Measurements from ENCODE around the gene NHLRC1.

Gene NHLRC1

DNA sequence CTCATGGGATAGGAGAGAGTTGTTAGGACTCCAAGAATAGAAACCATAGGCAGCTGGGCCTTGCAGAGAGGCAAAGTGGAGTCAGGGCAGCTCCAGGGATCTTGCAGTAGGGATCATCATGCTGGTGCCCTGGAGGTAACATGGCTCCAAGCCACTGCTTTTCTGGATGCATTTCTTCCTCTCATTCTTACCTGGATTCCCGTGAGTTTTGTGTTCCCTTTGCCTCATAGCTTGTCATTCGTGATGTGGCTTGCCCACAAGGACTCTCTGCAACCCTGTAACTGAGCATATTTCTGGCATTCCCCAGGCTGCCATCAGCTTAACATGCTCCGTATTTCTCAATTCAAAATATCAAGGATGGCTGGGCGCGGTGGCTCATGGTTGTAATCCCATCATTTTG lies 5.3 kb downstream of the NHLRC1 start:
- H3K4me3 Mint-ChIP-seq = no peak overlapping the region
- no peak overlapping the region for H3K27ac Mint-ChIP-seq
- no peaks in the 10 kb centered on the region for H3K36me3 Mint-ChIP-seq (ENCODE audit: low read depth)
- H3K27me3 Mint-ChIP-seq (ENCODE audit: low read depth, poor library complexity) = peaks cover 38% of the 10 kb centered on the region
- TF ChIP-seq, protein P1, sequence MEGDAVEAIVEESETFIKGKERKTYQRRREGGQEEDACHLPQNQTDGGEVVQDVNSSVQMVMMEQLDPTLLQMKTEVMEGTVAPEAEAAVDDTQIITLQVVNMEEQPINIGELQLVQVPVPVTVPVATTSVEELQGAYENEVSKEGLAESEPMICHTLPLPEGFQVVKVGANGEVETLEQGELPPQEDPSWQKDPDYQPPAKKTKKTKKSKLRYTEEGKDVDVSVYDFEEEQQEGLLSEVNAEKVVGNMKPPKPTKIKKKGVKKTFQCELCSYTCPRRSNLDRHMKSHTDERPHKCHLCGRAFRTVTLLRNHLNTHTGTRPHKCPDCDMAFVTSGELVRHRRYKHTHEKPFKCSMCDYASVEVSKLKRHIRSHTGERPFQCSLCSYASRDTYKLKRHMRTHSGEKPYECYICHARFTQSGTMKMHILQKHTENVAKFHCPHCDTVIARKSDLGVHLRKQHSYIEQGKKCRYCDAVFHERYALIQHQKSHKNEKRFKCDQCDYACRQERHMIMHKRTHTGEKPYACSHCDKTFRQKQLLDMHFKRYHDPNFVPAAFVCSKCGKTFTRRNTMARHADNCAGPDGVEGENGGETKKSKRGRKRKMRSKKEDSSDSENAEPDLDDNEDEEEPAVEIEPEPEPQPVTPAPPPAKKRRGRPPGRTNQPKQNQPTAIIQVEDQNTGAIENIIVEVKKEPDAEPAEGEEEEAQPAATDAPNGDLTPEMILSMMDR (IDR thresholded peaks at IDR 0.05) = no peak
- H3K4me1 Mint-ChIP-seq = no peaks in the 10 kb centered on the region
- DNase-seq = no peak
- no peaks in the 10 kb centered on the region for H3K9me3 Mint-ChIP-seq

DNA sequence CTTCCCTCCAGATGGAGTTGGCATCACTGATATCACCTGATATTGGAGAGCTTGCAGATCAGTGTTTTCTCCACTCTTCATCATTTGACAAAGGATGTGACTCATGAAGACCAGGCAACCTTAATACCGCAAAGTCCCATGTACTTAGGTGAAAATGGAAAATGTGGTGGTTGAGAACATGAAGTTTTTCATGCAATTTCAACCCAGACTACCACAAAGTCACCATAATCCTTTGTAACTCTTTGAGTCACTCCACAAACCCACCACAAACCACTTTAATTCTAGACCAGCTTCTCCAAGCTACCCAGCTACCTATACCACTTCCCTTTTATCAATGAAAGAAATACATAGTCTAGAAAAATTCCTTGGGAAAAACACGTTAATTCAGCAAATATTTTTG lies 7.1 kb downstream of the NHLRC1 start:
- Mint-ChIP-seq H3K4me3 (no peak overlapping the region), H3K27ac (no peak overlapping the region)

DNA sequence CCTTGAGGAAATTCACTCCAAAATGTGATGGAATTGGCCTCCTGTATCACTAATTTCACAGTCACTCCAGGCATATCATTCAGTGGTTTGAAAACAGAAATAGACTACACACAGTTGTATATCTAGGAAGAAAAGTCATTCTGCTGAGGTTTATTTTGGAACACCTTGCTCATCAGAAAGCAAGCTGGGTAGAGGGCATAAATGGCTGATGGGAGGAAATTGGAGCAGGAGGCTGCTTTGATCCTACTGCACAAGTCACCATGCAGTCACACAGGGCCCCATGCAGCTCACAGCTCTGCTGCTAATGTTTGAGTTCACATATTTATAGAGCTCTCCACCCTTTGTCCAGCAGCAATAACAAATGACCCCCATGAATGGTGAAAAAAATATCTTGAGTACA lies 12.3 kb downstream of the NHLRC1 start:
- peaks cover 8% of the 10 kb centered on the region for H3K27me3 Mint-ChIP-seq (ENCODE audit: low read depth, poor library complexity)
- H3K9me3 Mint-ChIP-seq = peaks cover 16% of the 10 kb centered on the region
- no peak overlapping the region for H3K27ac Mint-ChIP-seq
- no peak for DNase-seq
- TF ChIP-seq, protein P1 (IDR thresholded peaks at IDR 0.05) = no peak
- H3K36me3 Mint-ChIP-seq (ENCODE audit: low read depth) = no peaks in the 10 kb centered on the region
- no peak overlapping the region for H3K4me3 Mint-ChIP-seq
- H3K4me1 Mint-ChIP-seq = no peaks in the 10 kb centered on the region

More for the DNA sequence above, 7.1 kb downstream of the NHLRC1 start:
- peaks cover 20% of the 10 kb centered on the region for H3K27me3 Mint-ChIP-seq (ENCODE audit: low read depth, poor library complexity)
- H3K4me1 Mint-ChIP-seq = no peaks in the 10 kb centered on the region
- TF ChIP-seq, protein P1 (IDR thresholded peaks at IDR 0.05) = no peak
- H3K9me3 Mint-ChIP-seq = no peaks in the 10 kb centered on the region
- no peak for DNase-seq
- H3K36me3 Mint-ChIP-seq (ENCODE audit: low read depth) = no peaks in the 10 kb centered on the region

DNA sequence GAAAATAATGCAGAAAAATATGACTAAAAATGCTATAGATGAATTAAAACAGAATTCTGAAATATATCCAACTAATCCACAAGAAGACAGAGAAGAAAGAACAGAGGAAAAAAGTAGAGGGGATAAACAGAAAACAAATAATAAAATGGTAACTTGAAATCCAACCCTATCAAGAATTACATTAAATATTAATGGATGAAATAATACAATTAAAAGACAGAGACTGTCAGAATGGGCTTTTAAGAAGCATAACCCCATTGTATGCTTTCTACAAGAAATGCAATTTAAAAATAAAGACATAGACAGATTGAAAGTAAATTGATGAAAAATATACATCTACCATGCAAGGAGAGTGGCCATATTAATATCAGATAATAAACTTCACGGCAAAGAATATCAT lies 15.4 kb downstream of the NHLRC1 start:
- no peak for DNase-seq
- Mint-ChIP-seq H3K36me3 (ENCODE audit: low read depth) (no peaks in the 10 kb centered on the region), H3K9me3 (peaks cover 16% of the 10 kb centered on the region), H3K4me3 (no peak overlapping the region), H3K27ac (no peak overlapping the region), H3K4me1 (no peaks in the 10 kb centered on the region), H3K27me3 (ENCODE audit: low read depth, poor library complexity) (peaks cover 11% of the 10 kb centered on the region)
- TF ChIP-seq, protein P1 (IDR thresholded peaks at IDR 0.05) = no peak

DNA sequence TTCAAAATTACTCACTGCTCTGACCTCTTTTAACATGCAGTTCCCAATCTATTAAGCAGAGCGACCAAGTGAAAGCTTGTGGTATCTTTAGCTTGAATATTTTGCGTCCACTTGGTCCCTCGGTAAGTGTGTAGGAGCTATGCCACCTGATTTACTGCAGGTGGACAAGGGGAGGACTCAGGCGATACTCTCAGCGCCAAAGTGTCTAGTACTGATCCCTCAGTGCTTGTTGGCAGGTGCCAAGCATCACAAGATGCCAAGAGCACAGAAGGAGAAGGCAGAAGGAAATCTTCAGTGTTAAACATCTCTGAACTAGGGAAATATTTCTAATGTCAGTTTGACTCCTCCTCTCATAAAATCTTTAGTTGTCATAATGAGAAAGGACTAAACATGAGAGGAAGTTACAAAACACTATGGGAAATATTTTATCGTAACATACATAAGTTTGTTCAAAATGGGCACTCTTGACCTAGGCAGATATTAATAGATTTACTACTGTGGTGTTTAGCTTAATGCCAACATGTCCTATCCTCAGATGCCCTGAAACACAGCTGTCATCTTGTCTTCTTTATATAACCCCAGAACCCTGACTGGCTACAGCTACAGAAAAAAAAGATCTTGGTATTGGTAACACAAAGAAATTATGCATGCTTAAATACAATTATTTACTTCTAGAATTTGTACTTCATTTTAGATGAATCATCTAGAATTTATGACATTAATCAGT lies 19.5 kb downstream of the NHLRC1 start:
- Mint-ChIP-seq H3K36me3 (ENCODE audit: low read depth) (no peaks in the 10 kb centered on the region), H3K27me3 (ENCODE audit: low read depth, poor library complexity) (peaks cover 11% of the 10 kb centered on the region), H3K4me3 (no peak overlapping the region), H3K4me1 (no peaks in the 10 kb centered on the region), H3K27ac (no peak overlapping the region), H3K9me3 (peaks cover 13% of the 10 kb centered on the region)
- DNase-seq = no peak
- TF ChIP-seq, protein P1 (IDR thresholded peaks at IDR 0.05) = no peak

DNA sequence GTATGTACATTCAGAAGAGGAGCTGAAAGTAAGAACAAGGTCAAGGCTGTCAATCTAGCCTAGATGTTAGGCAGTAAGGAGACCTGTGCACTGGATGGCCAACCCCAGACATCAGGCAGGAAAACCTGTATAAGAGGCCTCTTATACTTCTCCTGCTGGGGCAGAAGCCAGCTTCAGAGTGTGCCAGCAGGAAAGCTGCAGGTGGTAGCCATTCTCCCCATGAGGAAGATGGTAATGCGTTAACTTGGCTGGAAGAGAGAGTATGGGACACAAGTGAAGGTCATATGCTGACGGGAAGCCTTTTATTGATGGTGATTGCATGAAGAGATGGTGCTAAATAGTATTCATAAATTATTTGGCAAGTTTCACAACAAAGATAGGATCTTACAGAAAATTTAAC lies 20.6 kb downstream of the NHLRC1 start:
- Mint-ChIP-seq H3K27me3 (ENCODE audit: low read depth, poor library complexity) (peaks cover 11% of the 10 kb centered on the region), H3K4me1 (no peaks in the 10 kb centered on the region), H3K27ac (no peak overlapping the region), H3K36me3 (ENCODE audit: low read depth) (no peaks in the 10 kb centered on the region), H3K4me3 (no peak overlapping the region), H3K9me3 (peaks cover 8% of the 10 kb centered on the region)
- DNase-seq = no peak
- TF ChIP-seq, protein P1 (IDR thresholded peaks at IDR 0.05) = no peak

Data from nephron progenitor cell (in vitro differentiated cells).